Thyroid gland (tissue), 4 donors: Measurements from ENCODE around the gene LCN2.

Experiments
- CTCF ChIP-seq, 6 experiments: fragments of 200-600 bp in 3 of 6; fragments of 450-650 bp in 3 of 6; sonication (generic) in 3 of 6; IDR thresholded peaks; one replicate each; pipeline ENCODE4 v1.5.1; 2016 to 2019; ENCODE audit warnings: antibody characterized with exemption in 6 of 6, mild to moderate bottlenecking in 2 of 6, inconsistent platforms in 1 of 6, moderate library complexity in 1 of 6
- POLR2A ChIP-seq, 2 donors: fragments of 450-650 bp; IDR thresholded peaks; one replicate each; pipeline ENCODE4 v1.6.1; 2017; ENCODE audit warnings: antibody characterized with exemption in 2 of 2, mild to moderate bottlenecking in 2 of 2, moderate library complexity in 1 of 2

GRCh38 chr9:128169925-128170324, 20.7 kb downstream of the LCN2 start:
- TF ChIP-seq CTCF (IDR thresholded peaks at IDR 0.05) (no peak), POLR2A (IDR thresholded peaks at IDR 0.05) (no peak)
